ENCODE data around the gene CFL2. TPM values are rescaled to one million over a fixed set of nuclear protein-coding genes. Genes with fewer than 3 reads are reported as not detected.

CFL2 gene
- total RNA-seq, 4 donors from 2014 or later, result 108 to 231 (median 139) TPM

DNA sequence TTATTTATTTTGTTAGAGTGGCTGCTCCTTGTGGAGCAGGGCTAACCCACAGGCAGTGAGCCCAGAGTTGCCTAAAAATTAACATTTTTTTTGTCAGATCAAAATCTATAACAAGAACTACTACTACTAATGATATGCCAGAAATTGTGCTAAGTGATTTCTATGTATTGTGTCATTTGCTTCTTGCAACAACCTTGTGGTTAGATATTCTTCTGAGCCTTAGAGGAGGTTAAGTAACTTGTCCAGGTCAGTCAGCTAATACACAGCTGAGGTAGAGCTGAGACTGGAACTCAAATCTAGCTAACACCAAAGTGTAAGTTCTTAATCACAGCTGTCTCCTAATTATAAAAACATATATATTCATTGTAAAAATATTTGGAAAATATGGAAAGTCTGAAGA, 29.8 kb downstream of the CFL2 start:
- intact Hi-C loops (cut with DNase I; ENCODE audit: low total_unique reads), result no loop called here
- Histone ChIP-seq H3K27ac (no peak overlapping the region), H3K36me3 (no peaks in the 10 kb centered on the region), H3K4me3 (no peak overlapping the region), H3K9me3 (no peaks in the 10 kb centered on the region), H3K4me1 (no peaks in the 10 kb centered on the region), H3K27me3 (no peaks in the 10 kb centered on the region)
- TF ChIP-seq, protein P1, sequence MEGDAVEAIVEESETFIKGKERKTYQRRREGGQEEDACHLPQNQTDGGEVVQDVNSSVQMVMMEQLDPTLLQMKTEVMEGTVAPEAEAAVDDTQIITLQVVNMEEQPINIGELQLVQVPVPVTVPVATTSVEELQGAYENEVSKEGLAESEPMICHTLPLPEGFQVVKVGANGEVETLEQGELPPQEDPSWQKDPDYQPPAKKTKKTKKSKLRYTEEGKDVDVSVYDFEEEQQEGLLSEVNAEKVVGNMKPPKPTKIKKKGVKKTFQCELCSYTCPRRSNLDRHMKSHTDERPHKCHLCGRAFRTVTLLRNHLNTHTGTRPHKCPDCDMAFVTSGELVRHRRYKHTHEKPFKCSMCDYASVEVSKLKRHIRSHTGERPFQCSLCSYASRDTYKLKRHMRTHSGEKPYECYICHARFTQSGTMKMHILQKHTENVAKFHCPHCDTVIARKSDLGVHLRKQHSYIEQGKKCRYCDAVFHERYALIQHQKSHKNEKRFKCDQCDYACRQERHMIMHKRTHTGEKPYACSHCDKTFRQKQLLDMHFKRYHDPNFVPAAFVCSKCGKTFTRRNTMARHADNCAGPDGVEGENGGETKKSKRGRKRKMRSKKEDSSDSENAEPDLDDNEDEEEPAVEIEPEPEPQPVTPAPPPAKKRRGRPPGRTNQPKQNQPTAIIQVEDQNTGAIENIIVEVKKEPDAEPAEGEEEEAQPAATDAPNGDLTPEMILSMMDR (IDR thresholded peaks at IDR 0.05), result no peak
- TF ChIP-seq POLR2A (IDR thresholded peaks at IDR 0.05), result no peak
- no peak for DNase-seq

DNA sequence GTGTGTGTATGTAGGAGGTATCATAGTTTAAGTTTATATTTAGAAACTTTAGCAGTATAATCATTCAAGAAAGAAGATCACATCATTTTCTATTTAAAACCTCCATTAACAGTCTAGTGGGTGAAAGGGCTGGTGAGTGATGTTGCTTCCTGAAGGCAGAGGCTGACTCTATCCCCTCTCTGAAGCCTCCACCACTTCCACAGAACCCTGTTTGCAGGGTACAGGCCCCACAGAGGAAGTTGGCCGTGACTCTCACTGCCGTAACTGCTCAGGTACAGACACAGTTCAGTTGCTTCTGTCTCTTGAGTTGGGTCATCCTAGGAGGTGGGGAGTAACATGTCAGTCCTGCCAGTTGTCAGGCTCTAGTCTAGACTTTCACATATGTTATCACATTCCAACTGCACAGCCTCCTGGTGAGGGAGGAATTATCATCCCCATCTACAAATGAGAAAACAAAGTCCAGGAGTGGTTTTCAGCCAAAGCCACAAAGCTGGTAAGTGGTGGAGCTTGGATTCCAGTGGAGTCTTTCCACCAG, 31.5 kb downstream of the CFL2 start:
- no peaks in the 10 kb centered on the region for H3K9me3 ChIP-seq
- no peak for TF ChIP-seq POLR2A (IDR thresholded peaks at IDR 0.05)
- TF ChIP-seq, protein P1 (IDR thresholded peaks at IDR 0.05), result no peak
- no peak for DNase-seq
- H3K36me3 ChIP-seq, result no peaks in the 10 kb centered on the region
- no peaks in the 10 kb centered on the region for H3K4me1 ChIP-seq
- intact Hi-C loops (cut with DNase I; ENCODE audit: low total_unique reads), result no loop called here
- H3K27me3 ChIP-seq, result no peaks in the 10 kb centered on the region
- H3K4me3 ChIP-seq, result no peak overlapping the region
- H3K27ac ChIP-seq, result no peak overlapping the region

DNA sequence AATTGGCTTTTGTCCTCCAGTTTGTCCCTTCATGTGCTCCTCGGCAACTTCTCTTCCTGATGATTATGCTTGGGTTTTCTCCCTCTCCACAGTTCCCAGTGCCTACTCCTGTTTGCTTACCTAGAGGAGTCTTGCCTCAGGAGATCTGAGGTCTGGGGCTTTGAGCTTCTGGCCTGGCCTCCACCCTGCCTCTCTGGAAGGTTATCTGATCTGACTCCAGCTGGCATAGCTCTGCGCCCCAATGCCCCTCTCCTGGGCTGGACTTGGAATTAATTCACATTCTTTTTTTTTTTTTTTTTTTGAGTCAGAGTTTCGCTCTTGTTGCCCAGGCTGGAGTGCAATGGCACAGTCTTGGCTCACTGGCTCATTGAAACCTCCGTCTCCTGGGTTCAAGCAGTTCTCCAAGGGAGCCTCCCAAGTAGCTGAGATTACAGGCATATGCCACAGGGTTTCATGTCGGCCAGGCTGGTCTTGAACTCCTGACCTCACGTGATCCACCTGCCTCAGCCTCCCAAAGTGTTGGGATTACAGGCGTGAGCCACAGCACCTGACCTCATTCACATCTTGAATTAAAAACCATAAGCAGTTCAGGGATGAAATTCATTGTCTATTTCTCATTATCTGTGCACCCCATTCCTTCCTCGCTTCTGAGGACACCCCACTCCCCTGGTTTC, 33.5 kb downstream of the CFL2 start:
- Histone ChIP-seq H3K27me3 (no peaks in the 10 kb centered on the region), H3K9me3 (no peaks in the 10 kb centered on the region), H3K27ac (no peak overlapping the region), H3K36me3 (no peaks in the 10 kb centered on the region), H3K4me1 (no peaks in the 10 kb centered on the region), H3K4me3 (no peak overlapping the region)
- intact Hi-C loops (cut with DNase I; ENCODE audit: low total_unique reads), result no loop called here
- no peak for DNase-seq
- no peak for TF ChIP-seq POLR2A (IDR thresholded peaks at IDR 0.05)
- TF ChIP-seq, protein P1 (IDR thresholded peaks at IDR 0.05), result no peak

DNA sequence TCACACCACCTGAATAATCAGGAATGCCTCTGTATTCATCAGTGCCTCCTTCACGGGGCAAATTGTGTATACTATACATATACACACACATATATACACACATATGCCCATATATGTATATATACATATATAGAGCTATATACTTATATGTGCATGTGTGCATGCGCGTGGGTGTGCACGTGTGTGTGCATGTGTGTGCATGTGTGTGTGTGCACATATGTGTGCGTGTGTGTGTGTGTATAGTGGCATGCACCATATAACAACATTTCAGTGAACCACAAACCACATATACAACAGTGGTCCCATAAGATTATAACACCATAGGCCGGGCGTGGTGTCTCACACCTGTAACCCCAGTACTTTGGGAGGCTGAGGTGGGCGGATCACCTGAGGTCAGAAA, 35.7 kb downstream of the CFL2 start:
- H3K27me3 ChIP-seq, result no peaks in the 10 kb centered on the region
- no peak overlapping the region for H3K27ac ChIP-seq
- H3K9me3 ChIP-seq, result no peaks in the 10 kb centered on the region
- intact Hi-C loops (cut with DNase I; ENCODE audit: low total_unique reads), result no loop called here
- H3K36me3 ChIP-seq, result no peaks in the 10 kb centered on the region
- no peak for DNase-seq
- no peaks in the 10 kb centered on the region for H3K4me1 ChIP-seq
- TF ChIP-seq, protein P1 (IDR thresholded peaks at IDR 0.05), result no peak
- no peak overlapping the region for H3K4me3 ChIP-seq

DNA sequence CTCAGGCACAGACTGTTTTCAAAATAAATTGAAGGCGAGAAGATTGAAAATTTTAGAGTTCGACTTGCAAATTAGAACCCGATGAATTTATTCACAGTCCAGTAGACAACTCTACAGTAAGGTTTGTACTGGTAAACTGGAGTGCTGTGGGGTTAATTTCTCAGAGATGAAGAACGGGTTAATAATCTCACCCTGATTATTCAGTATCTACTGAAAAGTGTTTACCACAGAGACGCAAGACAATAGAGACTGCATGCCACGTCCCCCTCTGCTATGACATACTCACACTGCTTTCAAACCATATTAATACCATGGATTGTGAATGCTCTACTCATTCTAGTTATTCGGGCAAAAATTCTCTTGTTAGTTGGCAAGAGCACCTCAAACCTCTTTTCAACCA, 36.1 kb downstream of the CFL2 start:
- H3K27me3 ChIP-seq, result no peaks in the 10 kb centered on the region
- H3K4me3 ChIP-seq, result no peak overlapping the region
- intact Hi-C loops (cut with DNase I; ENCODE audit: low total_unique reads), result no loop called here
- H3K9me3 ChIP-seq, result no peaks in the 10 kb centered on the region
- TF ChIP-seq, protein P1 (IDR thresholded peaks at IDR 0.05), result no peak
- no peak for TF ChIP-seq POLR2A (IDR thresholded peaks at IDR 0.05)
- DNase-seq, result no peak
- no peaks in the 10 kb centered on the region for H3K36me3 ChIP-seq
- no peak overlapping the region for H3K27ac ChIP-seq
- H3K4me1 ChIP-seq, result no peaks in the 10 kb centered on the region
